CD14-positive monocyte (primary cell): ENCODE results near the gene LMTK2. TPM values are rescaled to one million over a fixed set of nuclear protein-coding genes. Genes with fewer than 3 reads are reported as not detected.

ENCODE experiments used
- DNase-seq, 3 donors: peaks; one replicate each; pipeline ENCODE4 v3.0.0-alpha.2; 2011 to 2022
- H2AFZ ChIP-seq: 2 replicates; pipeline ENCODE4 v1.6.0; 2012; ENCODE audit warnings: mild to moderate bottlenecking, low read depth, low read length, inconsistent platforms; ENCODE audit not compliant: insufficient read depth, poor library complexity, severe bottlenecking
- H3K27ac ChIP-seq, 2 donors: 1 replicate in 1 of 2; 2 replicates in 1 of 2; pipeline ENCODE4 v1.5.1; 2012 to 2013; ENCODE audit warnings: low read length in 2 of 2, control low read depth in 1 of 2, inconsistent platforms in 1 of 2, low read depth in 1 of 2, mild to moderate bottlenecking in 1 of 2
- H3K27me3 ChIP-seq, 2 donors: one replicate each; pipeline versions ENCODE4 v1.6.0 to v1.6.1; 2011 to 2013; ENCODE audit warnings: low read length in 2 of 2; ENCODE audit not compliant: control insufficient read depth in 2 of 2, insufficient read depth in 2 of 2
- H3K36me3 ChIP-seq, 2 donors: replicated peaks in 1 of 2; 1 replicate in 1 of 2; 2 replicates in 1 of 2; pipeline versions ENCODE4 v1.5.1 to v1.6.1; 2012 to 2013; ENCODE audit warnings: low read length in 2 of 2, control low read depth in 1 of 2, inconsistent platforms in 1 of 2, mild to moderate bottlenecking in 1 of 2; ENCODE audit not compliant: insufficient read depth in 2 of 2, control insufficient read depth in 1 of 2
- H3K4me1 ChIP-seq, 2 donors: 1 replicate in 1 of 2; 2 replicates in 1 of 2; pipeline versions ENCODE4 v1.5.1 to v1.6.1; 2012 to 2013; ENCODE audit warnings: low read length in 2 of 2, control low read depth in 1 of 2, inconsistent platforms in 1 of 2, mild to moderate bottlenecking in 1 of 2, moderate library complexity in 1 of 2; ENCODE audit not compliant: insufficient read depth in 2 of 2, control insufficient read depth in 1 of 2
- H3K4me2 ChIP-seq: replicated peaks from 2 replicates; pipeline ENCODE3; 2012; ENCODE audit warnings: low read length, moderate library complexity, mild to moderate bottlenecking; ENCODE audit not compliant: poor library complexity, severe bottlenecking; ENCODE audit errors: extremely low read depth
- H3K4me3 ChIP-seq, 3 experiments: fragments of 200-600 bp in 1 of 3; sonication (generic) in 1 of 3; replicated peaks in 1 of 3; 1 replicate in 2 of 3; 2 replicates in 1 of 3; pipeline ENCODE4 v1.5.1; 2011 to 2013; ENCODE audit warnings: low read length in 3 of 3, mild to moderate bottlenecking in 3 of 3, control low read depth in 2 of 3, low read depth in 2 of 3, inconsistent platforms in 1 of 3, moderate library complexity in 1 of 3
- H3K79me2 ChIP-seq: 2 replicates; pipeline ENCODE4 v1.6.0; 2012; ENCODE audit warnings: mild to moderate bottlenecking, control low read depth, inconsistent platforms, low read length, moderate library complexity; ENCODE audit not compliant: insufficient read depth
- H3K9ac ChIP-seq: 2 replicates; pipeline ENCODE4 v1.6.0; 2017; ENCODE audit warnings: low read length, mild to moderate bottlenecking; ENCODE audit not compliant: insufficient read depth, poor library complexity, severe bottlenecking
- H3K9me3 ChIP-seq, 2 donors: replicated peaks in 1 of 2; 1 replicate in 1 of 2; 2 replicates in 1 of 2; pipeline versions ENCODE4 v1.5.1 to v1.6.1; 2012 to 2013; ENCODE audit warnings: low read length in 2 of 2, control low read depth in 1 of 2; ENCODE audit not compliant: control insufficient read depth in 1 of 2, insufficient read depth in 1 of 2
- H4K20me1 ChIP-seq: 2 replicates; pipeline ENCODE4 v1.6.0; 2012; ENCODE audit warnings: mild to moderate bottlenecking, low read length, control low read depth, moderate library complexity; ENCODE audit not compliant: insufficient read depth
- H3K27ac Mint-ChIP-seq, 7 donors: one replicate each; pipeline ENCODE4 v1.8.0; 2020; ENCODE audit warnings: mild to moderate bottlenecking in 7 of 7, mixed read lengths in 7 of 7, moderate library complexity in 6 of 7, inconsistent platforms in 2 of 7
- H3K27me3 Mint-ChIP-seq, 3 donors: one replicate each; pipeline ENCODE4 v1.8.0; 2021 to 2022; ENCODE audit warnings: low read depth in 3 of 3, mild to moderate bottlenecking in 3 of 3, mixed read lengths in 3 of 3, moderate library complexity in 3 of 3, inconsistent platforms in 1 of 3
- H3K36me3 Mint-ChIP-seq, 2 donors: one replicate each; pipeline ENCODE4 v1.8.0; 2020; ENCODE audit warnings: mixed read lengths in 2 of 2, inconsistent platforms in 1 of 2, mild to moderate bottlenecking in 1 of 2
- H3K4me1 Mint-ChIP-seq: one replicate; pipeline ENCODE4 v1.8.0; 2020; ENCODE audit warnings: mild to moderate bottlenecking, mixed read lengths
- H3K4me3 Mint-ChIP-seq, 2 donors: one replicate each; pipeline ENCODE4 v1.8.0; 2020; ENCODE audit warnings: mild to moderate bottlenecking in 2 of 2, mixed read lengths in 2 of 2, moderate library complexity in 1 of 2
- H3K9me3 Mint-ChIP-seq, 7 donors: one replicate each; pipeline ENCODE4 v1.8.0; 2020 to 2022; ENCODE audit warnings: mixed read lengths in 7 of 7, mild to moderate bottlenecking in 6 of 7, moderate library complexity in 6 of 7, inconsistent platforms in 2 of 7
- CTCF ChIP-seq: fragments of 200-600 bp; IDR thresholded peaks from one replicate; pipeline ENCODE4 v1.8.0; 2022; ENCODE audit warnings: antibody characterized with exemption, mild to moderate bottlenecking
- WGBS: methylation state at CpG from one replicate; pipeline ENCODE4 v1.1.5; 2013; ENCODE audit warnings: missing lambda C conversion rate; ENCODE audit not compliant: insufficient coverage; 5-methylcytosine and 5-hydroxymethylcytosine counted together
- intact Hi-C, 2 donors: fragments of 100-400 bp; cut with micrococcal nuclease; formaldehyde crosslinking; loops; one replicate each; pipeline versions ENCODE4 v1.15.0 to v1.15.1; 2023
- polyA plus RNA-seq, 3 donors: library from polyadenylated mRNA; depleted of rRNA in 1 of 3; unstranded in 2 of 3; stranded (reverse) in 1 of 3; fragments of 300-500 nt in 2 of 3; fragments of >200 nt in 1 of 3; fragmentation: Illumina TruSeq in 2 of 3; gene quantifications; 1 replicate in 2 of 3; 2 replicates in 1 of 3; pipeline ENCODE4 v1.2.3, GENCODE V29; 2012 to 2021

The LMTK2 gene
- polyA plus RNA-seq, 3 donors = 1.7 to 9.2 (median 1.8) TPM

- H4K20me1 ChIP-seq = peaks cover 99% of the 10 kb centered on the region
- H3K27me3 Mint-ChIP-seq = peaks cover 66 to 80% (median 75%) of the 10 kb centered on the region in 3 donors
Measured at GRCh38 chr7:98115746-98116525, 9.3 kb downstream of the LMTK2 start.

More at GRCh38 chr7:98115746-98116525, 9.3 kb downstream of the LMTK2 start:
- Histone ChIP-seq H3K4me3 (no peak overlapping the region), H3K27me3 (peaks cover 45 to 90% of the 10 kb centered on the region in 2 donors), H3K36me3 (no peaks in the 10 kb centered on the region), H2AFZ (no peak overlapping the region), H3K79me2 (peaks cover 28% of the 10 kb centered on the region), H3K4me1 (no peaks in the 10 kb centered on the region), H3K9ac (no peak overlapping the region), H3K27ac (no peak overlapping the region), H3K9me3 (peaks cover 14 to 17% of the 10 kb centered on the region in 2 donors), H3K4me2 (no peak overlapping the region)
- no peak overlapping the region for H3K27ac Mint-ChIP-seq
- TF ChIP-seq CTCF = no peak
- intact Hi-C loops = no loop called here
- 100% methylated on average over 2 of the region's 10 CpGs for WGBS
- peak overlapping the region in 1 of 2 donors; percentile 49 for H3K4me3 Mint-ChIP-seq
- no peak for DNase-seq
- peaks cover 39 to 41% of the 10 kb centered on the region in 2 donors for H3K36me3 Mint-ChIP-seq
- peaks cover 7 to 27% (median 18%) of the 10 kb centered on the region in 7 donors for H3K9me3 Mint-ChIP-seq
- H3K4me1 Mint-ChIP-seq = peaks cover 20% of the 10 kb centered on the region
